ENCODE measurements around the gene ITGB7.

Gene ITGB7

GRCh38 chr12:53207042-53207441 lies at the start of gene ITGB7:
Gene ITGB7, minus strand, starts transcription at chr12:53207251. Its CDS starts 6,808 bp downstream, at chr12:53200443.
- peak; percentile 48 for DNase-seq (ENCODE audit: low read depth)

- no peak for DNase-seq (ENCODE audit: low read depth)
Observed at GRCh38 chr12:53255996-53256395, 48.9 kb upstream of the ITGB7 start.

- DNase-seq (ENCODE audit: low read depth), result no peak
Observed at GRCh38 chr12:53254816-53255545, 47.9 kb upstream of the ITGB7 start.

GRCh38 chr12:53253298-53253697 lies 46.2 kb upstream of the ITGB7 start:
- no peak for DNase-seq (ENCODE audit: low read depth)

- DNase-seq (ENCODE audit: low read depth), result no peak
Observed at GRCh38 chr12:53252349-53252916, 45.4 kb upstream of the ITGB7 start.

GRCh38 chr12:53251477-53252348 lies 44.7 kb upstream of the ITGB7 start:
- DNase-seq (ENCODE audit: low read depth), result peak; percentile 55

GRCh38 chr12:53245286-53245685 lies 38.2 kb upstream of the ITGB7 start:
- DNase-seq (ENCODE audit: low read depth), result no peak

- no peak for DNase-seq (ENCODE audit: low read depth)
Observed at GRCh38 chr12:53244337-53244736, 37.3 kb upstream of the ITGB7 start.

- DNase-seq (ENCODE audit: low read depth), result no peak
Observed at GRCh38 chr12:53241623-53242412, 34.8 kb upstream of the ITGB7 start.

GRCh38 chr12:53239643-53240258 lies 32.7 kb upstream of the ITGB7 start:
- no peak for DNase-seq (ENCODE audit: low read depth)

GRCh38 chr12:53236443-53237111 lies 29.5 kb upstream of the ITGB7 start:
- peak; percentile 76 for DNase-seq (ENCODE audit: low read depth)

GRCh38 chr12:53235742-53236442 lies 28.8 kb upstream of the ITGB7 start:
- no peak for DNase-seq (ENCODE audit: low read depth)

GRCh38 chr12:53235164-53235563 lies 28.1 kb upstream of the ITGB7 start:
- no peak for DNase-seq (ENCODE audit: low read depth)

GRCh38 chr12:53234271-53234914 lies 27.3 kb upstream of the ITGB7 start:
- no peak for DNase-seq (ENCODE audit: low read depth)

- DNase-seq (ENCODE audit: low read depth), result no peak
Observed at GRCh38 chr12:53233671-53234121, 26.6 kb upstream of the ITGB7 start.

GRCh38 chr12:53232646-53233461 lies 25.8 kb upstream of the ITGB7 start:
- peak; percentile 28 for DNase-seq (ENCODE audit: low read depth)

- DNase-seq (ENCODE audit: low read depth), result peak; percentile 73
Observed at GRCh38 chr12:53231921-53232645, 25.0 kb upstream of the ITGB7 start, which contains the start of gene RARG. Gene RARG, minus strand, starts transcription at chr12:53232209. Its CDS starts 4,664 bp downstream, at chr12:53227545.

- no peak for DNase-seq (ENCODE audit: low read depth)
Observed at GRCh38 chr12:53231671-53231920, 24.5 kb upstream of the ITGB7 start.
